Cortex of kidney (tissue), 1 donor: ENCODE results near the gene KCNJ15.

Experiments
- DNase-seq: peaks from one replicate; lab custom pipeline; 2025; lab: John Stamatoyannopoulos, UW

The KCNJ15 gene

GRCh38 chr21:38355992-38356781, 99.4 kb downstream of the KCNJ15 start:
- no peak for DNase-seq
